ENCODE results near the gene FAM240A. TPM values are rescaled to one million over a fixed set of nuclear protein-coding genes. Genes with fewer than 3 reads are reported as not detected.

Gene FAM240A
- total and polyA plus RNA-seq, 2 experiments from 2014 or later, result 0.18 TPM; not detected in 1

DNA sequence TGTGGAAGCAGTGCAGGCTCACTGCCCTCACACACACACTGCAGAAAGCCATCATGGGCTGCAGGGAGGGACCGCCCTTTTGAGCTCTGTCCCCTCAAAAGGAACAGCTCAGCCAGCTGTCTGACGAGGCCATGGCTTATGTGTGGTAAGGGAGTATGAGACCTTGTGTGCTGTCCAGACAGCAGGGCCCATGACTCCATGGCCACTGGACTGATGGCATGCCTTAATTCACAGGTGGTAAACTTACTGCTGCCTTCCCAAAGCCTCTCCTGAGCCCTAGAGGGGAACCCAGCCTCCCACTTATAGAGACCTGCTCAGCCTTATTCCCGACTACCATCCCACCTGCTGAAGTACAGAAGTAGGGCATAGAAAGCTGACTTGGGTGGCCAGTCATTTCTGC lies 5.6 kb downstream of the FAM240A start:
- Histone ChIP-seq H3K79me2 (replicated peaks; ENCODE audit: insufficient read depth) (no peaks in the 10 kb centered on the region), H2AFZ (0 out of 2 replicates have a peak overlapping the region, but pooled peaks have one; percentile 40), H4K20me1 (replicated peaks; ENCODE audit: insufficient read depth) (no peaks in the 10 kb centered on the region), H3K36me3 (ENCODE audit: insufficient read depth) (no peaks in the 10 kb centered on the region), H3K4me3 (no peak overlapping the region), H3F3A (replicated peaks; ENCODE audit: low read depth) (no peaks in the 10 kb centered on the region), H3K27me3 (ENCODE audit: insufficient read depth) (no peaks in the 10 kb centered on the region), H3K4me1 (ENCODE audit: insufficient read depth) (peaks cover 18% of the 10 kb centered on the region), H3K27ac (ENCODE audit: low read depth) (no peak overlapping the region), H3K4me2 (no peak overlapping the region), H3K9me2 (ENCODE audit: insufficient read depth) (peaks cover 2% of the 10 kb centered on the region; the same call in 1 of the 2 replicates)
- no peak overlapping the region for H3K4me3 Mint-ChIP-seq
- peaks cover 27% of the 10 kb centered on the region for H3K4me1 Mint-ChIP-seq
- H3K9me3 Mint-ChIP-seq, result no peaks in the 10 kb centered on the region
- peaks cover 8% of the 10 kb centered on the region for H3K27me3 Mint-ChIP-seq (ENCODE audit: insufficient read depth, low read depth, poor library complexity)
- ATAC-seq (no peak), DNase-seq (ENCODE audit: low spot score) (no peak)
- no peak overlapping the region for H3K27ac Mint-ChIP-seq
- TF ChIP-seq ZNF114 (CRISPR knock-in tag; IDR thresholded peaks at IDR 0.05) (no peak), EZH2phosphoT487 (IDR thresholded peaks at IDR 0.05; ENCODE audit: unreplicated experiment) (no peak), ZNF331 (CRISPR knock-in tag; IDR thresholded peaks at IDR 0.05; ENCODE audit: low read depth) (no peak), POLR2AphosphoS5 (IDR thresholded peaks at IDR 0.05; ENCODE audit: low read depth) (no peak), EZH2 (IDR thresholded peaks at IDR 0.05; ENCODE audit: low read depth, unreplicated experiment) (no peak), JUNB (IDR thresholded peaks at IDR 0.05; ENCODE audit: unreplicated experiment) (no peak), CREB1 (CRISPR knock-in tag; IDR thresholded peaks at IDR 0.05; ENCODE audit: low read depth) (no peak), NANOG (IDR thresholded peaks at IDR 0.05; ENCODE audit: borderline replicate concordance) (no peak), STAT1 (IDR thresholded peaks at IDR 0.05; ENCODE audit: unreplicated experiment) (no peak)
- TF ChIP-seq, protein P1, sequence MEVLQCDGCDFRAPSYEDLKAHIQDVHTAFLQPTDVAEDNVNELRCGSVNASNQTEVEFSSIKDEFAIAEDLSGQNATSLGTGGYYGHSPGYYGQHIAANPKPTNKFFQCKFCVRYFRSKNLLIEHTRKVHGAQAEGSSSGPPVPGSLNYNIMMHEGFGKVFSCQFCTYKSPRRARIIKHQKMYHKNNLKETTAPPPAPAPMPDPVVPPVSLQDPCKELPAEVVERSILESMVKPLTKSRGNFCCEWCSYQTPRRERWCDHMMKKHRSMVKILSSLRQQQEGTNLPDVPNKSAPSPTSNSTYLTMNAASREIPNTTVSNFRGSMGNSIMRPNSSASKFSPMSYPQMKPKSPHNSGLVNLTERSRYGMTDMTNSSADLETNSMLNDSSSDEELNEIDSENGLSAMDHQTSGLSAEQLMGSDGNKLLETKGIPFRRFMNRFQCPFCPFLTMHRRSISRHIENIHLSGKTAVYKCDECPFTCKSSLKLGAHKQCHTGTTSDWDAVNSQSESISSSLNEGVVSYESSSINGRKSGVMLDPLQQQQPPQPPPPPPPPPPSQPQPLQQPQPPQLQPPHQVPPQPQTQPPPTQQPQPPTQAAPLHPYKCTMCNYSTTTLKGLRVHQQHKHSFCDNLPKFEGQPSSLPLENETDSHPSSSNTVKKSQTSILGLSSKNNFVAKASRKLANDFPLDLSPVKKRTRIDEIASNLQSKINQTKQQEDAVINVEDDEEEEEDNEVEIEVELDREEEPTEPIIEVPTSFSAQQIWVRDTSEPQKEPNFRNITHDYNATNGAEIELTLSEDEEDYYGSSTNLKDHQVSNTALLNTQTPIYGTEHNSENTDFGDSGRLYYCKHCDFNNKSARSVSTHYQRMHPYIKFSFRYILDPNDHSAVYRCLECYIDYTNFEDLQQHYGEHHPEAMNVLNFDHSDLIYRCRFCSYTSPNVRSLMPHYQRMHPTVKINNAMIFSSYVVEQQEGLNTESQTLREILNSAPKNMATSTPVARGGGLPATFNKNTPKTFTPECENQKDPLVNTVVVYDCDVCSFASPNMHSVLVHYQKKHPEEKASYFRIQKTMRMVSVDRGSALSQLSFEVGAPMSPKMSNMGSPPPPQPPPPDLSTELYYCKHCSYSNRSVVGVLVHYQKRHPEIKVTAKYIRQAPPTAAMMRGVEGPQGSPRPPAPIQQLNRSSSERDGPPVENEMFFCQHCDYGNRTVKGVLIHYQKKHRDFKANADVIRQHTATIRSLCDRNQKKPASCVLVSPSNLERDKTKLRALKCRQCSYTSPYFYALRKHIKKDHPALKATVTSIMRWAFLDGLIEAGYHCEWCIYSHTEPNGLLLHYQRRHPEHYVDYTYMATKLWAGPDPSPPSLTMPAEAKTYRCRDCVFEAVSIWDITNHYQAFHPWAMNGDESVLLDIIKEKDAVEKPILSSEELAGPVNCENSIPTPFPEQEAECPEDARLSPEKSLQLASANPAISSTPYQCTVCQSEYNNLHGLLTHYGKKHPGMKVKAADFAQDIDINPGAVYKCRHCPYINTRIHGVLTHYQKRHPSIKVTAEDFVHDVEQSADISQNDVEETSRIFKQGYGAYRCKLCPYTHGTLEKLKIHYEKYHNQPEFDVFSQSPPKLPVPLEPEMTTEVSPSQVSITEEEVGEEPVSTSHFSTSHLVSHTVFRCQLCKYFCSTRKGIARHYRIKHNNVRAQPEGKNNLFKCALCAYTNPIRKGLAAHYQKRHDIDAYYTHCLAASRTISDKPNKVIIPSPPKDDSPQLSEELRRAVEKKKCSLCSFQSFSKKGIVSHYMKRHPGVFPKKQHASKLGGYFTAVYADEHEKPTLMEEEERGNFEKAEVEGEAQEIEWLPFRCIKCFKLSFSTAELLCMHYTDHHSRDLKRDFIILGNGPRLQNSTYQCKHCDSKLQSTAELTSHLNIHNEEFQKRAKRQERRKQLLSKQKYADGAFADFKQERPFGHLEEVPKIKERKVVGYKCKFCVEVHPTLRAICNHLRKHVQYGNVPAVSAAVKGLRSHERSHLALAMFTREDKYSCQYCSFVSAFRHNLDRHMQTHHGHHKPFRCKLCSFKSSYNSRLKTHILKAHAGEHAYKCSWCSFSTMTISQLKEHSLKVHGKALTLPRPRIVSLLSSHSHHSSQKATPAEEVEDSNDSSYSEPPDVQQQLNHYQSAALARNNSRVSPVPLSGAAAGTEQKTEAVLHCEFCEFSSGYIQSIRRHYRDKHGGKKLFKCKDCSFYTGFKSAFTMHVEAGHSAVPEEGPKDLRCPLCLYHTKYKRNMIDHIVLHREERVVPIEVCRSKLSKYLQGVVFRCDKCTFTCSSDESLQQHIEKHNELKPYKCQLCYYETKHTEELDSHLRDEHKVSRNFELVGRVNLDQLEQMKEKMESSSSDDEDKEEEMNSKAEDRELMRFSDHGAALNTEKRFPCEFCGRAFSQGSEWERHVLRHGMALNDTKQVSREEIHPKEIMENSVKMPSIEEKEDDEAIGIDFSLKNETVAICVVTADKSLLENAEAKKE (CRISPR knock-in tag; IDR thresholded peaks at IDR 0.05), result no peak
- TF ChIP-seq, protein P2, sequence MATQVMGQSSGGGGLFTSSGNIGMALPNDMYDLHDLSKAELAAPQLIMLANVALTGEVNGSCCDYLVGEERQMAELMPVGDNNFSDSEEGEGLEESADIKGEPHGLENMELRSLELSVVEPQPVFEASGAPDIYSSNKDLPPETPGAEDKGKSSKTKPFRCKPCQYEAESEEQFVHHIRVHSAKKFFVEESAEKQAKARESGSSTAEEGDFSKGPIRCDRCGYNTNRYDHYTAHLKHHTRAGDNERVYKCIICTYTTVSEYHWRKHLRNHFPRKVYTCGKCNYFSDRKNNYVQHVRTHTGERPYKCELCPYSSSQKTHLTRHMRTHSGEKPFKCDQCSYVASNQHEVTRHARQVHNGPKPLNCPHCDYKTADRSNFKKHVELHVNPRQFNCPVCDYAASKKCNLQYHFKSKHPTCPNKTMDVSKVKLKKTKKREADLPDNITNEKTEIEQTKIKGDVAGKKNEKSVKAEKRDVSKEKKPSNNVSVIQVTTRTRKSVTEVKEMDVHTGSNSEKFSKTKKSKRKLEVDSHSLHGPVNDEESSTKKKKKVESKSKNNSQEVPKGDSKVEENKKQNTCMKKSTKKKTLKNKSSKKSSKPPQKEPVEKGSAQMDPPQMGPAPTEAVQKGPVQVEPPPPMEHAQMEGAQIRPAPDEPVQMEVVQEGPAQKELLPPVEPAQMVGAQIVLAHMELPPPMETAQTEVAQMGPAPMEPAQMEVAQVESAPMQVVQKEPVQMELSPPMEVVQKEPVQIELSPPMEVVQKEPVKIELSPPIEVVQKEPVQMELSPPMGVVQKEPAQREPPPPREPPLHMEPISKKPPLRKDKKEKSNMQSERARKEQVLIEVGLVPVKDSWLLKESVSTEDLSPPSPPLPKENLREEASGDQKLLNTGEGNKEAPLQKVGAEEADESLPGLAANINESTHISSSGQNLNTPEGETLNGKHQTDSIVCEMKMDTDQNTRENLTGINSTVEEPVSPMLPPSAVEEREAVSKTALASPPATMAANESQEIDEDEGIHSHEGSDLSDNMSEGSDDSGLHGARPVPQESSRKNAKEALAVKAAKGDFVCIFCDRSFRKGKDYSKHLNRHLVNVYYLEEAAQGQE (IDR thresholded peaks at IDR 0.05; ENCODE audit: unreplicated experiment), result no peak
- TF ChIP-seq, protein P3, sequence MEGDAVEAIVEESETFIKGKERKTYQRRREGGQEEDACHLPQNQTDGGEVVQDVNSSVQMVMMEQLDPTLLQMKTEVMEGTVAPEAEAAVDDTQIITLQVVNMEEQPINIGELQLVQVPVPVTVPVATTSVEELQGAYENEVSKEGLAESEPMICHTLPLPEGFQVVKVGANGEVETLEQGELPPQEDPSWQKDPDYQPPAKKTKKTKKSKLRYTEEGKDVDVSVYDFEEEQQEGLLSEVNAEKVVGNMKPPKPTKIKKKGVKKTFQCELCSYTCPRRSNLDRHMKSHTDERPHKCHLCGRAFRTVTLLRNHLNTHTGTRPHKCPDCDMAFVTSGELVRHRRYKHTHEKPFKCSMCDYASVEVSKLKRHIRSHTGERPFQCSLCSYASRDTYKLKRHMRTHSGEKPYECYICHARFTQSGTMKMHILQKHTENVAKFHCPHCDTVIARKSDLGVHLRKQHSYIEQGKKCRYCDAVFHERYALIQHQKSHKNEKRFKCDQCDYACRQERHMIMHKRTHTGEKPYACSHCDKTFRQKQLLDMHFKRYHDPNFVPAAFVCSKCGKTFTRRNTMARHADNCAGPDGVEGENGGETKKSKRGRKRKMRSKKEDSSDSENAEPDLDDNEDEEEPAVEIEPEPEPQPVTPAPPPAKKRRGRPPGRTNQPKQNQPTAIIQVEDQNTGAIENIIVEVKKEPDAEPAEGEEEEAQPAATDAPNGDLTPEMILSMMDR (conservative IDR thresholded peaks at IDR 0.05; ENCODE audit: low read depth in 2 of 2), result no peak
- TF ChIP-seq, protein P4, sequence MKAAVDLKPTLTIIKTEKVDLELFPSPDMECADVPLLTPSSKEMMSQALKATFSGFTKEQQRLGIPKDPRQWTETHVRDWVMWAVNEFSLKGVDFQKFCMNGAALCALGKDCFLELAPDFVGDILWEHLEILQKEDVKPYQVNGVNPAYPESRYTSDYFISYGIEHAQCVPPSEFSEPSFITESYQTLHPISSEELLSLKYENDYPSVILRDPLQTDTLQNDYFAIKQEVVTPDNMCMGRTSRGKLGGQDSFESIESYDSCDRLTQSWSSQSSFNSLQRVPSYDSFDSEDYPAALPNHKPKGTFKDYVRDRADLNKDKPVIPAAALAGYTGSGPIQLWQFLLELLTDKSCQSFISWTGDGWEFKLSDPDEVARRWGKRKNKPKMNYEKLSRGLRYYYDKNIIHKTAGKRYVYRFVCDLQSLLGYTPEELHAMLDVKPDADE (IDR thresholded peaks at IDR 0.05), result no peak
- no peaks in the 10 kb centered on the region for H3K36me3 Mint-ChIP-seq (ENCODE audit: low read depth)

All from GM23338 (cell line).